ENCODE results near the gene SNAPC1.
"Not testable (repeated sequence)": the region's sequence is repeated elsewhere in the genome, so short reads cannot be mapped to it uniquely, and the experiment has no call there.

SNAPC1 gene

GRCh38 chr14:61750708-61751474, 11.3 kb upstream of the SNAPC1 start:
- DNase-seq = peak; percentile 91

DNA sequence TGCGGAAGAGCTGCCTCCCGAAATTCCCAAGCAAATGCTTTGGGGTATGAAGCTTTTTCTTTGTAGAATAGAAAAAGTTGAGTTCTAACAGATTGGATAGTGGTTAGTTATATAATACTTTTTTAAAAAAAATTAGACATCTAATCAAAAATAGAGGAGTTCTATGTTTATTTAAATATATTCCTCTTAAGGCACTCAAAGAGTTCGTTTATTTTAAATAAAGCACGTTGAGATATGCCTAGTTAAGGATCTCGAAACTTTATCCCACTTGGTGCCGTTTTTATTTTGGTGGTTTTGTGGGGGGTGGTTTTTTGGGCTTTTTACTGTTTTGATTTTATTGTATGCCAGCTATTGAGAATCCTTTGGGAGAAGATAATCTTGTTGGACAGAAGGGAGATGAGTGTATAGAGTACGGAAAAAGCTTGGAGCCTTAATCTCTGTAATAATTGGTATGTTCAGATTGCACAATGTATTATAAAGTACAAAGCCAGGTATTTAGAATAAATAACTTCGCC, 10.7 kb upstream of the SNAPC1 start:
- no peak for DNase-seq

DNA sequence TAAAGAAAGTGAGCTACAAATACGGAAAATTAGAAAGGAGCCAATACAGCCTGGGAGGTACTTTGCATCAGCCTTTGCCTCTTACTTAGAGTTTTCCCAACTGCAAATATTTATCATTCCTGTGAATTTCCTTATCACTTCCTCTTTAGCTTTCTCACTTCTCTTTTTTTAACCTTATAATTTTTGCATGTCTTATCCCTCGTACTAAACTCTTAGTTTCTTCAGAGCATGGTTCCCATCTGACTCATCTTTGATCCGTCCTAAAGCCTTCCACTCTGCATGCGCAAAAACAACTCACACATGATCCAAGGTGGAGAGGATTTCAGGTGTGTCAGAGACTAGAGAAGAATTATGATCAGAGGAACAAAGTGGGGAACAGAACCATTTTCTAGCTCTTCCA, 9.6 kb upstream of the SNAPC1 start:
- DNase-seq = peak; percentile 65

GRCh38 chr14:61753631-61754030, 8.6 kb upstream of the SNAPC1 start:
- no peak for DNase-seq

DNA sequence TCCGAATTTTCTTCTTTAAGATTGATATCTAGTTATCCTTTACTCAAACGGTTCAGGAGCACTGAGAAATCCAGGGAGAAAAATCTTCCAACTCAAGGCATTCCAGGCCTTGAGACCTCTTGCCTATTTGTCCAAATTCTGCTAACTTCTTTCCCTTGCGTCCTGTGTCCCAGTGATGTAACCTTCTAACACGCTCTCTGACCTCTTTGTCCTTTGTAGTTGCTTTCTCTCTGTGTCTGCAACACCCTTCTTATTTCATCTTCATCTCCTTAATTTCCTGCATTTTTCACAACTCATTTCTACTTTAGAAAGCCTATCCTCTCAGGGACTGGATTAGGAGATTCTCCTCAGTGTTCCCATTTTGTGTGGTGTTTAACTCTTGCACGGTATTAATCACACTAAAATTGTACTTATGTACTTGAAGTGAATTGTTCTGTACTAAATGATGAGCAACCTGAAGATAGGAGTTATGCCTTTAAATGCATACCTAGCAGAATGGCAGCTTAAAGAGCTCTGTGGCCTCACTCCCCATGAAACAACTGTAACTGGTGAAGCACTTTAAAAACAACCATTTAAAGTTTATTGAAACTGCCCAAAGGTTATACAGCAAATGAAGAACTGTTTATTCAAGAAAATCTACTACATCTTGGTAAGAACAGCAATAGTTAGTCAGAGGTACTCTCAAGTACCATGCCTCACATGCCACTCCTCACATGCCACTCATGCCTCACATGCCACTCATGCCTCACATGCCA, 7.4 kb upstream of the SNAPC1 start:
- no peak for DNase-seq

GRCh38 chr14:61755382-61755742, 6.9 kb upstream of the SNAPC1 start:
- not testable (repeated sequence) for DNase-seq

DNA sequence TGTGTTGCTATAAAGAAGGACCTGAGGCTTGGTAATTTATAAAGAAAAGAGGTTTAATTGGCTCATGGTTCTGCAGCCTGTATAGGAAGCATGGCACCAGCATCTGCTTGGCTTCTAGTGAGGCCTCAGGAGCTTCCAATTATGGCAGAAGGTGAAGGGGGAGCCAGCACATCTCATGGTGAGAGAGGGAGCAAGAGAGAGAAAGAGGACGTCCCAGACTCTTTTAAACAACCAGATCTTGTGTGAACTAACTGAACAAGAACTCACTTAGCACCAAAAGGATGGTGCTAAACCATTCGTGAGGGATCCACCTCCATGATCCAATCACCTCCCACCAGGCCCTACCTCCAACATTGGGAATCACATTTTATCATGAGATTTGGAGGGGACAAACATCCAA, 6.1 kb upstream of the SNAPC1 start:
- DNase-seq = no peak

GRCh38 chr14:61759878-61760277, 2.3 kb upstream of the SNAPC1 start:
- DNase-seq = no peak

DNA sequence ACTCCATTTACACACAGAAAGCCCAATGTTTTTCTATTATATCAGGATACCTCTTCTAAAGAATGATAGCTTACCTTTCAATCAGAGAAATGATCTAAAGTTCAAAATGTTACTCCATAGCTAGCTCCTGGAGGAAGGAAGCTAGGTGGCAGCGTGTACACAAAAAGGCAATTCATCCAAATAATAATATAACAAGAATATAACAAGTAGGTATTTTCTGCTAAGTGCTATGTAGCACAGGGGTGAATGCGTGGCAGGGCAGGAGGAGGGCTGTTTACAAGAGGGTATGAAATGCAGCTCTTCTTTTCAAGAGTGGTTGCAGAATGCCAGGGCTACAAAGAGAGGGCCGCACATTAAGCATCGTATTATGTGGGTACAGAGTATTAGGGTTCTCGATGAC, 663 bp upstream of the SNAPC1 start:
- DNase-seq = no peak

DNA sequence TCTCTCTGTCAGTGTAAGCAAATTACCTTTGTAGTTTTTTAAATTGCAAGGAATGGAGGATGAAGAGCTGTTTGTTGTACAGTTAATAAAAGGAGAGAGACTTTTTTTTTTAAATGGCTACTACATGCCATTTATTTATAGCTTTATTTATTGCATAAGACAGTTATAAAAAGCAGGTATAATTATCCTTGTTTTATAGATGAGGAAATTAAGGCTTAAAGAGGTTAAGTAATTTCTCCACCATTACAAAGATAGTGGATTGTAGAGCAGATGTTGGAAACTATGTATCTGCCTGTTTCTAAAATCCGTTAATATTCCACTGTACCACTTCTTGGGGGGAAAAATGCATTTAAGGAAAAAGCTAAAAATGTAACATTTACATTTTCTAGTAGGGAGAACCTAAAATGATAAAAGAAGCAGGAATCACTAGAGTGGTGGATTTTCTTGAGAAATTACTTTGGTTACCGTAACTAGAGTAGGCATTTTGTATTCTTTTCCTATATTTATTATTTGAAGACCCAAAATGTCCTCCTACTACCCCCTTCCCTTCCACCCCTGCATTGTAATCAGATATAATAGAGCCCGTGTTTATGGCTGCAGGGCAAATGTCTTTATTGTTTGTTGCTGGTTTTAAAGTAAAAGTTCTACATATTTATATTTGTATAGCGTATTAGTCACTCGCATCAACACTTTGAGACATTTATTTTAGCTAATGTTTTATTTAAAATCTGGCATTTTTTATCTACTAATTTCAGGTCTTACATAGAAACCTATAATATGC, 2.3 kb downstream of the SNAPC1 start:
- no peak for DNase-seq

- no peak for DNase-seq
Measured at GRCh38 chr14:61765225-61765943, 3.2 kb downstream of the SNAPC1 start.

DNA sequence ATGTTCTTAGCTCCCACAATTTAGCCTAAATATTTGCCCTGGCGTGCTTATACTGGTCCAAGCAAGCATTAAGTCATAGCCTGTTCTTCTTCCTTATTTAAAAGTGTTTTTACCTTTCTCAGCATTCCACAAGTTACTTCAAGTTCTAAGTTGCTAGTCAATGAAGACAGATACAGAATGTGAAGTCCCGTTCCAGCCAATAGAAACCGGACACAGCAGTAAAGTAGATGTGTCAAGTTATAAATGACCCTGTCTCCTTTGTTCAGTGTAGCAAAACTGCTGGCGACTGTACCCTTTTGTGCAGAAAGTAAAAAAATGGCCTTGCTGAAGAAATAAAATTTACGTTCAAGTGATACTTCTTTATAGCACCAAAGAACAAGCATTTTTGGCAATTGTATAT, 3.9 kb downstream of the SNAPC1 start:
- no peak for DNase-seq

DNA sequence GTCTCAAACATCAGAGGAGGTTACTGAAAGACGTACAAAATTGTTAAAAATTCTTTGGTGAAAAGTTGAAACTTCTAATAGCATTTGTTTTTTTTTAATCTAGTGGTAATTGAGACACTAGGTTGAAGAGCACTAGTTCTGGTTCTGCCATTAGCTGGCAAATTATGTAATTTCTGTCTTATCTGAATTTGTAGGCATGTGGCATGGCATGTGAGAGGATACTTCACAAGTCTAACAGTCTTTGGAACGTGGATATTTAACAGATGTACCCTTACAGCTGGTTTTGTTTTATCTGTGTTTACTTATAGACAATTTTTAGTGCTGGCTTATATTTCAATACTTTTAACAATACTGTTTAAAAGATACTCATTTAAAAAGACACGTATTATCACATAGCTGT, 6.0 kb downstream of the SNAPC1 start:
- DNase-seq = no peak

DNA sequence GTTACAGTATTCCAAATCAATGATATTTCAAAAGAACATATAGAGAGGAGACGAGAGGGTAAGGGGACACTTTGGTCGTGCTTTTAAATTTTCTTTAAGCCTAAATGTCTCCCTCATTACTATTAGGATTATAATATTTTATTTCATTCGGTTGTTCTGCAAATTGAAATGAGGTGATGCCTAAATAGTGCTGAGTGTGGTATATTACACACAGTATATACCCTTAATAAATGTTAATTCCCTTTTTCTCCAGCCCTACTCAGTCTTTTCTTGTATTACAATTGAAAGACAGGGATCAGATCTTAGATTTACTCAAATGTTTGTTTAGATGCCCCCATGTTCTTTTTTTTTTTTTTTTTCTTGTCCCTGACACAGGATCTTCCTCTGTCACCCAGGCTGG, 7.7 kb downstream of the SNAPC1 start:
- DNase-seq = no peak

DNA sequence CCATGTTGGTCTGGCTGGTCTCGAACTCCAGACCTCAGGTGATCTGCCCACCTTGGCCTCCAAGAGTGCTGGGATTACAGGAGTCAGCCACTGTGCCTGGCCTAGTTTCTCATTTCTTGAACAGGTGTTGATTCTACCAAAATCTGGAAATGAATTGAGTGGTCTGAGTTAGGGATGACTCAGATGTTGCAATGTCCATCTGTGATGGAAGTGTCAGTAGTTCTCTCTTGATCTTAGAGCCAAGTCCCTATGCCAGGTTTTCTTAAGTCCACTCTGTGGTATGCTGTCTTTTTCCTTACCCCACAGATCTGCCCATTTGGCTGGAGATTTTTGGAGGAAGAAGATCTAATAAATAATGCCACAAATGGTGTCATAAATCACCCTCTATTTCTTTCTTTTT, 12.6 kb downstream of the SNAPC1 start:
- DNase-seq = no peak

DNA sequence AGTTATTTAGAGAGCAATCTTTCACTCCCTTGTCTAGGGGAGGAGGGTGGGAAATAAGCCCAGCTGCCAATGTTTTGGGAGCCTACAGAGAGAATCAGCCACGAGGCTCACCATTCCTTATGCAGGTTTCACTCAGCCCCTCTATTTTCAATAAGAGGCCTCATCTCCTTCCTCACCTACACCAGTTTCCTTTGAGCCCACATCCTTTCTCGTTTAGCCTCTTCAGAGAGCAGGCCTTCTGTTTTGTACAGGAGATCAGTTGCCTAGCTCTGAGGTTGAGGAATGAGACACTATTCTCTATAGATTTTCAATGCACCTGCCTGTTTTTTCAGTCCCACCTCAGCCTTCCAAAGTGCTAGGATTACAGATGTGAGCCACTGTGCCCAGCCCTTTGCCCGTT, 17.9 kb downstream of the SNAPC1 start:
- no peak for DNase-seq

GRCh38 chr14:61797309-61797708, 35.1 kb downstream of the SNAPC1 start:
- DNase-seq = no peak

- no peak for DNase-seq
Measured at GRCh38 chr14:61802010-61802568, 39.9 kb downstream of the SNAPC1 start.

DNA sequence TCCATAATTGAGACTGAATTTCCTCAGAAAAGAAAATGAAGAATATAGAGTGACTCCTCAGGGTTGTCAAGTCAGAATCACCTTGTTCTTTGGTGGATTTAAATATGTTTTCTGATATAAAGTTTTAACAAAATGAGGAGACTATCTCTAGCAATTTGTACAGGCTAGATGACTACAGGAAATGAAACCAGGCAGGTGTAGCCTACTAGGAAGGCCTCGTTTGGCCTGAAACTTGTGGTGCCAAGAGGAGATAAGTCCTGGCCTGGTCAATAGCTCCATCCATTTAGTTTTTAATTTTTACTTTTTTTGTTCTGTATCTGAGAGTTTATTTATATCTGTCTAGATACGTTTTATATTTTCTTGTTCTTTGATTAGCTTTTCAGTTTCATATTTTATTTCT, 41.5 kb downstream of the SNAPC1 start:
- no peak for DNase-seq

- DNase-seq = no peak
Measured at GRCh38 chr14:61805451-61805850, 43.2 kb downstream of the SNAPC1 start.

DNA sequence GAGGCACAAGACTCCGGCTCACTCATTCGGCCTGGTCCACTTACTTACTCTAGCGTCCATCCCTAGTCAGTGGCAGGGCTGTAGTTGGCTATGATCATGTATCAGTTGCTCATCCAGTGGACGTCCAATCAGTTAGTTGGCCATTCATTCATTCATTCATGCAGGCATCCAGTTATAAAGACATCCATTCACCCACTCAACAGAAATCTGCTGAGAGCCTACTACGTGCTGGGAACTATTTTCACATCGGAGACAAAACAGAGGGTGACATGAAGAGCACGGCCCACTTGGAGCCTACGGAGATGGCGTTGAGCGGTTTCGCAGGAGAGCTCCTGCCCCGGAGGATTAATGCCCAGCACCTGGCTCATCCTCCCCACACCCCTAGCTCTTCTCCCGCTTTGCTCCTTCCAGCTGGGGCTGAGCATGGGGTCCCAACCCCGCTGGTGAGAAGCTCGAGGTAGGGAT, 49.7 kb downstream of the SNAPC1 start:
- no peak for DNase-seq

- DNase-seq = no peak
Measured at GRCh38 chr14:61812347-61813095, 50.3 kb downstream of the SNAPC1 start, which contains the start of gene SYT16. TSS of gene SYT16 (plus strand) at chr14:61812703.

Measured in NCI-H226 (cell line).